Nephron (organoid): ENCODE results near the gene ZAR1.

Source experiments
- H3K27ac Mint-ChIP-seq, 3 experiments: 2 replicates each; pipeline ENCODE4 v1.8.0; 2020; ENCODE audit warnings: mixed read lengths in 3 of 3, mild to moderate bottlenecking in 2 of 3, moderate library complexity in 1 of 3
- H3K27me3 Mint-ChIP-seq: 2 replicates; pipeline ENCODE4 v1.8.0; 2021; ENCODE audit warnings: low read depth, mild to moderate bottlenecking, moderate library complexity, mixed read lengths
- H3K36me3 Mint-ChIP-seq: 2 replicates; pipeline ENCODE4 v1.8.0; 2020; ENCODE audit warnings: low read depth, mixed read lengths
- H3K4me1 Mint-ChIP-seq: 2 replicates; pipeline ENCODE4 v1.8.0; 2020; ENCODE audit warnings: mixed read lengths
- H3K4me3 Mint-ChIP-seq, 3 experiments: 2 replicates each; pipeline ENCODE4 v1.8.0; 2020; ENCODE audit warnings: mild to moderate bottlenecking in 3 of 3, mixed read lengths in 3 of 3, moderate library complexity in 2 of 3
- H3K9me3 Mint-ChIP-seq: 2 replicates; pipeline ENCODE4 v1.8.0; 2020; ENCODE audit warnings: mixed read lengths
- CTCF ChIP-seq, 3 experiments: fragments of 200-600 bp; sonication (generic); IDR thresholded peaks; one replicate each; pipeline ENCODE4 v1.5.0; 2021; ENCODE audit warnings: antibody characterized with exemption in 3 of 3; ENCODE audit not compliant: unreplicated experiment in 3 of 3

Gene ZAR1

GRCh38 chr4:48470570-48470969, 19.5 kb upstream of the ZAR1 start:
- Mint-ChIP-seq H3K4me1 (peaks cover 11% of the 10 kb centered on the region), H3K27me3 (peaks cover 10% of the 10 kb centered on the region), H3K4me3 (no peak overlapping the region), H3K36me3 (no peaks in the 10 kb centered on the region), H3K27ac (peak overlapping the region in 2 of 3 experiments; percentile 24 to 60), H3K9me3 (no peaks in the 10 kb centered on the region)
- TF ChIP-seq CTCF (IDR thresholded peaks at IDR 0.05; ENCODE audit: unreplicated experiment in 3 of 3): no peak

- peaks cover 10% of the 10 kb centered on the region for H3K27me3 Mint-ChIP-seq
- no peak overlapping the region for H3K4me3 Mint-ChIP-seq
- no peak overlapping the region for H3K27ac Mint-ChIP-seq
- no peaks in the 10 kb centered on the region for H3K9me3 Mint-ChIP-seq
- peaks cover 6% of the 10 kb centered on the region for H3K4me1 Mint-ChIP-seq
- H3K36me3 Mint-ChIP-seq: no peaks in the 10 kb centered on the region
- no peak for TF ChIP-seq CTCF (IDR thresholded peaks at IDR 0.05; ENCODE audit: unreplicated experiment in 3 of 3)
These were observed 17.3 kb upstream of the ZAR1 start for GRCh38 chr4:48472794-48473193.

GRCh38 chr4:48475770-48476169, 14.3 kb upstream of the ZAR1 start:
- no peaks in the 10 kb centered on the region for H3K36me3 Mint-ChIP-seq
- H3K27me3 Mint-ChIP-seq: peaks cover 12% of the 10 kb centered on the region
- H3K4me1 Mint-ChIP-seq: peaks cover under 1% of the 10 kb centered on the region
- no peak for TF ChIP-seq CTCF (IDR thresholded peaks at IDR 0.05; ENCODE audit: unreplicated experiment in 3 of 3)
- H3K9me3 Mint-ChIP-seq: no peaks in the 10 kb centered on the region
- no peak overlapping the region for H3K4me3 Mint-ChIP-seq
- no peak overlapping the region for H3K27ac Mint-ChIP-seq

- TF ChIP-seq CTCF (IDR thresholded peaks at IDR 0.05; ENCODE audit: unreplicated experiment in 3 of 3): no peak
- H3K4me3 Mint-ChIP-seq: no peak overlapping the region
- H3K27ac Mint-ChIP-seq: peak overlapping the region in 1 of 3 experiments; percentile 22
- no peaks in the 10 kb centered on the region for H3K4me1 Mint-ChIP-seq
- peaks cover 32% of the 10 kb centered on the region for H3K27me3 Mint-ChIP-seq
- H3K9me3 Mint-ChIP-seq: no peaks in the 10 kb centered on the region
- H3K36me3 Mint-ChIP-seq: no peaks in the 10 kb centered on the region
These were observed 11.8 kb upstream of the ZAR1 start for GRCh38 chr4:48478273-48478672.

GRCh38 chr4:48481581-48481980, 8.5 kb upstream of the ZAR1 start:
- Mint-ChIP-seq H3K9me3 (peaks cover 4% of the 10 kb centered on the region), H3K4me1 (no peaks in the 10 kb centered on the region), H3K27me3 (peaks cover 59% of the 10 kb centered on the region), H3K4me3 (no peak overlapping the region), H3K27ac (no peak overlapping the region), H3K36me3 (no peaks in the 10 kb centered on the region)
- no peak for TF ChIP-seq CTCF (IDR thresholded peaks at IDR 0.05; ENCODE audit: unreplicated experiment in 3 of 3)

GRCh38 chr4:48483006-48483776, 6.9 kb upstream of the ZAR1 start, which contains the start of gene SLC10A4:
TSS of gene SLC10A4 (plus strand) at chr4:48483343. CDS start at chr4:48483562, 219 bp downstream.
- no peaks in the 10 kb centered on the region for H3K4me1 Mint-ChIP-seq
- no peak for TF ChIP-seq CTCF (IDR thresholded peaks at IDR 0.05; ENCODE audit: unreplicated experiment in 3 of 3)

More at GRCh38 chr4:48483006-48483776, 6.9 kb upstream of the ZAR1 start, which contains the start of gene SLC10A4:
- Mint-ChIP-seq H3K36me3 (peaks cover 5% of the 10 kb centered on the region), H3K9me3 (peaks cover 6% of the 10 kb centered on the region), H3K27me3 (peaks cover 72% of the 10 kb centered on the region), H3K27ac (no peak within 1 kb of the TSS), H3K4me3 (peak within 1 kb of the TSS; percentile 75 to 84 (median 83))
